ENCODE data around the gene CCER1.

GRCh38 chr12:91003737-91004136 is 48.8 kb upstream of the CCER1 start:
- TF ChIP-seq CTCF (IDR thresholded peaks at IDR 0.05 in 4 of 5, conservative IDR thresholded peaks at IDR 0.05 in 1 of 5) (no peak), POLR2A (IDR thresholded peaks at IDR 0.05) (no peak)

Measured in gastrocnemius medialis (tissue), 4 donors.